GM10847 (cell line): ENCODE results near the gene APOH.

Source experiments
- POLR2A ChIP-seq: IDR thresholded peaks from 2 replicates; pipeline ENCODE4 v1.6.1; 2011; ENCODE audit not compliant: insufficient read length; ENCODE audit errors: extremely low read depth

Gene APOH

DNA sequence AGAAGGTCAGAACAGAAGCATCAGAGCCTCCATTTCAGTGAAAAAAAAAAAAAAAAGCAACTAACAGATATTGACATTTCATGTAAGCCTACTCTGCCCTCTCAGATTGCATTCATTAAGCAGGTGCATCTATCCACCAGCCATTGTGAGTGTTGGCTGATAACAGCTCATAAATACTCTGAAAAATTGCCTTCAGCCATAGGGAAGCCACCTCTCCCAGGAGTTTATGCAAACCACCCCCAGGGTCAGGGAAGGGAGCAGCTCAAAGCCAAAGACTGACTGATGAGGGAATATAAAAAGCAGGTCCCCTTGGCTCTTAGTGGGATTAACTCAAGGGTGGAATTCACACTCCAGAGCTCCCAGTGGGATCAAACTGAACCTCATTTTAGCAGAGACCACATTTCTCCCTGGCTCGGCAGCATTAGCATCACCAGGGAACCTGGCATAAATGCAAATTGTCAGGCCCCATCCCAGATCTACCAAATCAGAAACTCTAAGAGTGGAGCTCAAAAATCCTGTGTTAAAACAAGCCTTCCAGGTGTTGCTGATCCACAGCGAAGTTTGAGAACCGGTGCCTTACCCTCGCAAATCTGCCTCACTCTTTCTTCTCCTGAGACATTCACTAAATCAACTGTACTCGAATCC, 14.2 kb downstream of the APOH start:
- no peak for TF ChIP-seq POLR2A

GRCh38 chr17:66211047-66211810, 18.0 kb downstream of the APOH start:
- TF ChIP-seq POLR2A = no peak

GRCh38 chr17:66210208-66210574, 19.0 kb downstream of the APOH start:
- no peak for TF ChIP-seq POLR2A

DNA sequence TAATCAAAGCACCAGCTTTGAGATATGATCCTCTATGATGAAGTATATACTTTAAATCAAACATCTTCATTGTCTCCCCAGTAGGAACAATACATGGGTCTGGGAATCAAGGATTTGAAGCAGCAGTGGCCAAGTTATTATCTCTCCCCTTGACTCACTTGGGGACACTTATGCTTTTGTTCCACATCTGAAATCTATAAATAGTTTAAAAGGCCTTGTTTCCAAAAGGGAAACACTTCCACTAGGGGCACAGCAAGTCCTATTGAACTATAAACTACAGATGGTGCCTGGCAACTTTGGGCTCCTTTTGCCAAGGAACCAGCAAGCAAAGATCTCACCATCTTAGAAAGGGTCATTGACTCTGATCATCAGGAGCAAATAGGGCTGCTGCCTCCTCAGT, 21.3 kb downstream of the APOH start:
- no peak for TF ChIP-seq POLR2A

GRCh38 chr17:66203274-66204015, 25.8 kb downstream of the APOH start:
- no peak for TF ChIP-seq POLR2A

- no peak for TF ChIP-seq POLR2A
Observed at GRCh38 chr17:66200685-66201092, 28.5 kb downstream of the APOH start.

- no peak for TF ChIP-seq POLR2A
Observed at GRCh38 chr17:66198242-66198641, 31.0 kb downstream of the APOH start.

DNA sequence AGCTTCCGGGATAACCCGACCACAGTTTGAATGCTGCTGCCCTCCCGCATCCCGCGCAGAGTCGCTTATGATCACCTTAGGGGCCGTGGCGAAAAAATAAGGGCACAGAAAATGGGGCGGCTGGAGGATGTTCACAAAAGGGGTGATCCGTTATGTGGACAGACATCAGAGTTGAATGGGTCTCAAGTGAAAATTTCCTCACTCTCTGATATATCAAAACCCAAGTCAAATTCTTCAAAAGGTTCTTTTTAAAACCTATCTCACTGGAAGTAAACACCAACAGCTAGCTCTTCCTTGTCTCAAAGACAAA, 36.9 kb downstream of the APOH start:
- TF ChIP-seq POLR2A = no peak

- TF ChIP-seq POLR2A = no peak
Observed at GRCh38 chr17:66191593-66192377, 37.4 kb downstream of the APOH start, which contains the start of gene CEP112. Gene CEP112, minus strand, starts transcription at chr17:66192133.

- TF ChIP-seq POLR2A = no peak
Observed at GRCh38 chr17:66190738-66191592, 38.2 kb downstream of the APOH start.

- no peak for TF ChIP-seq POLR2A
Observed at GRCh38 chr17:66187718-66188117, 41.5 kb downstream of the APOH start.

- TF ChIP-seq POLR2A = no peak
Observed at GRCh38 chr17:66185862-66186261, 43.4 kb downstream of the APOH start.

GRCh38 chr17:66184392-66184791, 44.8 kb downstream of the APOH start:
- TF ChIP-seq POLR2A = no peak

- no peak for TF ChIP-seq POLR2A
Observed at GRCh38 chr17:66183529-66183928, 45.7 kb downstream of the APOH start.
